Esophagus muscularis mucosa (tissue), 4 donors: ENCODE results near the gene CPLX1.

Experiments used
- EP300 ChIP-seq: sonication (generic); formaldehyde crosslinking; IDR thresholded peaks from one replicate; pipeline ENCODE4 v1.6.1; 2017; ENCODE audit warnings: antibody characterized with exemption
- POLR2A ChIP-seq: fragments of 450-650 bp; IDR thresholded peaks from one replicate; pipeline ENCODE4 v1.6.1; 2017; ENCODE audit warnings: antibody characterized with exemption, moderate library complexity, mild to moderate bottlenecking, low read depth
- POLR2AphosphoS5 ChIP-seq, 2 donors: sonication (generic); formaldehyde crosslinking; IDR thresholded peaks; one replicate each; pipeline ENCODE4 v1.6.1; 2017; ENCODE audit warnings: antibody characterized with exemption in 2 of 2
- TF ChIP-seq, protein P1 (sequence below), 3 experiments: fragments of 200-600 bp in 2 of 3; fragments of 450-650 bp in 1 of 3; sonication (generic) in 2 of 3; IDR thresholded peaks; one replicate each; pipeline ENCODE4 v1.5.1; 2017 to 2019; ENCODE audit warnings: antibody characterized with exemption in 3 of 3, mild to moderate bottlenecking in 2 of 3, moderate library complexity in 1 of 3

- TF ChIP-seq, protein P1, sequence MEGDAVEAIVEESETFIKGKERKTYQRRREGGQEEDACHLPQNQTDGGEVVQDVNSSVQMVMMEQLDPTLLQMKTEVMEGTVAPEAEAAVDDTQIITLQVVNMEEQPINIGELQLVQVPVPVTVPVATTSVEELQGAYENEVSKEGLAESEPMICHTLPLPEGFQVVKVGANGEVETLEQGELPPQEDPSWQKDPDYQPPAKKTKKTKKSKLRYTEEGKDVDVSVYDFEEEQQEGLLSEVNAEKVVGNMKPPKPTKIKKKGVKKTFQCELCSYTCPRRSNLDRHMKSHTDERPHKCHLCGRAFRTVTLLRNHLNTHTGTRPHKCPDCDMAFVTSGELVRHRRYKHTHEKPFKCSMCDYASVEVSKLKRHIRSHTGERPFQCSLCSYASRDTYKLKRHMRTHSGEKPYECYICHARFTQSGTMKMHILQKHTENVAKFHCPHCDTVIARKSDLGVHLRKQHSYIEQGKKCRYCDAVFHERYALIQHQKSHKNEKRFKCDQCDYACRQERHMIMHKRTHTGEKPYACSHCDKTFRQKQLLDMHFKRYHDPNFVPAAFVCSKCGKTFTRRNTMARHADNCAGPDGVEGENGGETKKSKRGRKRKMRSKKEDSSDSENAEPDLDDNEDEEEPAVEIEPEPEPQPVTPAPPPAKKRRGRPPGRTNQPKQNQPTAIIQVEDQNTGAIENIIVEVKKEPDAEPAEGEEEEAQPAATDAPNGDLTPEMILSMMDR (IDR thresholded peaks at IDR 0.05), result no peak
- TF ChIP-seq POLR2A, result no peak
- TF ChIP-seq EP300, result no peak
- TF ChIP-seq POLR2AphosphoS5 (IDR thresholded peaks at IDR 0.05), result no peak
Measured at GRCh38 chr4:827209-828081, 1.5 kb upstream of the CPLX1 start.
